Stimulated activated naive B cell treated with anti-CD40 and anti-IgM and Interleukin-4, amounts not matched to agents 10 μg/mL and 1 μg/mL and 100 μg/mL, for 72 hours (primary cell): Measurements from ENCODE around the gene GTPBP1.

ENCODE experiments used
- ATAC-seq, 2 donors: fragments of 150-1000 bp; cut with Tn5 transposase; replicated peaks; 2 replicates each; pipeline ENCODE4 v1.10.0; 2021; ENCODE audit warnings: moderate library complexity in 1 of 2
- DNase-seq: peaks from one replicate; pipeline ENCODE4 v3.0.0; 2021
- H3K27ac Mint-ChIP-seq: one replicate; pipeline ENCODE4 v1.8.0; 2022; ENCODE audit warnings: mild to moderate bottlenecking, mixed read lengths
- H3K27me3 Mint-ChIP-seq, 2 donors: one replicate each; pipeline ENCODE4 v1.8.0; 2022; ENCODE audit warnings: mixed read lengths in 2 of 2
- H3K36me3 Mint-ChIP-seq, 2 donors: one replicate each; pipeline ENCODE4 v1.8.0; 2022; ENCODE audit warnings: mixed read lengths in 2 of 2, mild to moderate bottlenecking in 1 of 2
- H3K4me1 Mint-ChIP-seq, 2 donors: one replicate each; pipeline ENCODE4 v1.8.0; 2022; ENCODE audit warnings: mixed read lengths in 2 of 2, mild to moderate bottlenecking in 1 of 2
- H3K4me3 Mint-ChIP-seq, 2 donors: one replicate each; pipeline ENCODE4 v1.8.0; 2022; ENCODE audit warnings: mild to moderate bottlenecking in 2 of 2, mixed read lengths in 2 of 2, moderate library complexity in 1 of 2
- H3K9me3 Mint-ChIP-seq, 2 donors: one replicate each; pipeline ENCODE4 v1.8.0; 2022; ENCODE audit warnings: mixed read lengths in 2 of 2, mild to moderate bottlenecking in 1 of 2

GTPBP1 gene

GRCh38 chr22:38748487-38749136, 42.9 kb downstream of the GTPBP1 start:
- H3K4me1 Mint-ChIP-seq = peaks cover 25 to 43% of the 10 kb centered on the region in 2 donors
- ATAC-seq (no peak), DNase-seq (no peak)
- peaks cover 0 to 3% of the 10 kb centered on the region in 2 donors for H3K9me3 Mint-ChIP-seq
- peak overlapping the region; percentile 5 for H3K27ac Mint-ChIP-seq
- H3K27me3 Mint-ChIP-seq = no peaks in the 10 kb centered on the region
- no peak overlapping the region for H3K4me3 Mint-ChIP-seq
- peaks cover 37 to 54% of the 10 kb centered on the region in 2 donors for H3K36me3 Mint-ChIP-seq

- Mint-ChIP-seq H3K4me1 (peaks cover 30 to 57% of the 10 kb centered on the region in 2 donors), H3K27ac (peak overlapping the region; percentile 99), H3K4me3 (peak overlapping the region; percentile 21 to 28), H3K9me3 (peaks cover 0 to 3% of the 10 kb centered on the region in 2 donors), H3K27me3 (no peaks in the 10 kb centered on the region), H3K36me3 (peaks cover 37 to 50% of the 10 kb centered on the region in 2 donors)
- ATAC-seq (no peak), DNase-seq (no peak)
Measured at GRCh38 chr22:38750104-38750503, 44.4 kb downstream of the GTPBP1 start.

DNA sequence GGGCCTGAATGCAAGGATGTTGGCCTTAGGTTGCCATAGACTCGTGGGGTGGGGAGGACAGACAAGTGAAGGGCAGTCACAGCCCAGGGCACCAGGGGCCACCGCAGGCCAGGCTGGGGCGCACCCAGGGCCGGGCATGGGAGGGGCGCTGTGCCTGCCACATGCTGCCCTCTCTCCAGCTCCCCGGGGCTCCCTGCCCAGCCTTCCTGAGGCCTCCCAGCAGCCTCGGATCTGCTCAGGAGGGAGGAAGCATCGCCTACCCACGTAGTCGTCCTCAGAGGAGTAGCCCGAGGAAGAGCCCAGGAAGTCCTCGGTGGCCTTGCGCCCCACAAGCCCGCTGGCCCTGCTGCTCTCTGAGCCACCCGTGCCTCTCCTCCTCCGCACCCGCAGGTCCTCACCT, 44.9 kb downstream of the GTPBP1 start:
- ATAC-seq (no peak), DNase-seq (no peak)
- peaks cover 31 to 59% of the 10 kb centered on the region in 2 donors for H3K4me1 Mint-ChIP-seq
- H3K9me3 Mint-ChIP-seq = peaks cover 0 to 3% of the 10 kb centered on the region in 2 donors
- H3K27ac Mint-ChIP-seq = peak overlapping the region; percentile 99
- no peaks in the 10 kb centered on the region for H3K27me3 Mint-ChIP-seq
- peak overlapping the region; percentile 81 to 82 for H3K4me3 Mint-ChIP-seq
- peaks cover 37 to 49% of the 10 kb centered on the region in 2 donors for H3K36me3 Mint-ChIP-seq

- ATAC-seq = no peak
- peak overlapping the region; percentile 81 to 82 for H3K4me3 Mint-ChIP-seq
- H3K27me3 Mint-ChIP-seq = no peaks in the 10 kb centered on the region
- H3K9me3 Mint-ChIP-seq = peaks cover 0 to 3% of the 10 kb centered on the region in 2 donors
- peak overlapping the region; percentile 99 for H3K27ac Mint-ChIP-seq
- peaks cover 31 to 59% of the 10 kb centered on the region in 2 donors for H3K4me1 Mint-ChIP-seq
- H3K36me3 Mint-ChIP-seq = peaks cover 37 to 49% of the 10 kb centered on the region in 2 donors
- no peak for DNase-seq
Measured at GRCh38 chr22:38751066-38751421, 45.3 kb downstream of the GTPBP1 start.

DNA sequence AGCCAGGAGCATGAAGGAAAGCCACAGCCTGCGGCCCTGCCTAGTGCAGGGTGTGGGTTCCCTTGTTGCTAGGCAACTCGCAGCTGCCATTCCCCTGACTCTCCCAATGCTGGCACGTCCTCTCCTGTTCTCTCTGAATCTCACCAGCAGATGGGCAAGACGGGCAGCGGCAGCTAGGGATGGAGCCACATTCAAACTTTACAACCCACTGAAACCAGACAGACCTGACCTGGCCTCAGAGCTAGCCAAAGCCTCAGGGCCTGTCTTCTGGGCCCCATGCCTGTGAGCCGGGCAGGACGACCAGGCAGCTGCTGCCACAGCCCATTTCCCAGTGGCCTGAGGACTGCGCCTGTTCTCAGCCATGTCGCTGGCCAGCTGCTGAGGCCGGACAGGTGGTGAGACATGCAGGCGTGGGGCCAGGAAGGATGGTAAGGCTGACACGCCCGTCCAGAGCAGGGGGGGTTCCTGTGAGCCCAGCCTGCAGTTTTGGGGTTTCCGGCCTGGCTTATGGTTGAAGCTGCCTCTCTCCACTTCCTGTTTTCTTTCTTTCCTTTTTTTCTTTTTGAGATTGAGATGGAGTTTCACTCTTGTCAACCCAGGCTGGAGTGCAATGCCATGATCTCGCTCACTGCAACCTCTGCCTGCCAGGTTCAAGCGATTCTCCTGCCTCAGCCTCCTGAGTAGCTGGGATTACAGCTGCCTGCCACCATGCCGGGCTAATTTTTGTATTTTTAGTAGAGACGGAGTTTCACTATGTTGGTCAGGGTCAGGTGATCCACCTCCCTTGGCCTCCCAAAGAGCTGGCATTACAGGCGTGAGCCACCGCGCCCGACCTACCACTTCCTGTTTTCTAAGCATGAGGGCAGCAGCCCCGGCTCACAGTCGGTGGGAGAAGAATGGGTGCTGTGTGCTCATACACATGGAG, 45.9 kb downstream of the GTPBP1 start:
- Mint-ChIP-seq H3K4me1 (peaks cover 33 to 63% of the 10 kb centered on the region in 2 donors), H3K9me3 (peaks cover 0 to 3% of the 10 kb centered on the region in 2 donors), H3K36me3 (peaks cover 37 to 49% of the 10 kb centered on the region in 2 donors), H3K27ac (peak overlapping the region; percentile 99), H3K27me3 (no peaks in the 10 kb centered on the region), H3K4me3 (peak overlapping the region; percentile 81 to 82)
- ATAC-seq (peak; percentile 55 to 65), DNase-seq (peak; percentile 68)

GRCh38 chr22:38753948-38754750, 48.4 kb downstream of the GTPBP1 start:
- Mint-ChIP-seq H3K36me3 (peaks cover 35 to 39% of the 10 kb centered on the region in 2 donors), H3K27ac (peak overlapping the region; percentile 86), H3K9me3 (peaks cover 0 to 3% of the 10 kb centered on the region in 2 donors), H3K4me3 (peak overlapping the region; percentile 85 to 88), H3K4me1 (peaks cover 52 to 87% of the 10 kb centered on the region in 2 donors), H3K27me3 (no peaks in the 10 kb centered on the region)
- ATAC-seq (no peak), DNase-seq (no peak)

DNA sequence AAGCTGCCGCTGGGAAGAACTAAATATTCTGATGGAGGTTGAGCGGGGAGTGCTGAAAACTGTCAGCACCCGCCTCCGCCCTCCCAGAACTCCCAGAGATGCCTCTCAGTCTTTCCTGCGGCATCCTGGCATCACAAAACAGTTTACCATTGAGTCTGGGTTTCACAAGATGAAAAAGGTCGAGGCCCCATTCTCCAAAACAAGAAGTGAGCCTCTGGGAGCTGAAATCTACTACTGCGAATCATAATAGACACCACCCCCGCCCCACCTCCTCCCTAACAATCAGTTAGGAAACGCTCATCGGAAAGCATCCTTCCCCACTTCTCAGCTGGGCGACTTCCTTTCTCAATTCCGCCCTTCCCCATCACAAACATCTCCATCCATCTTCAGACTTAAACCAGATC, 49.0 kb downstream of the GTPBP1 start:
- Mint-ChIP-seq H3K27ac (peak overlapping the region; percentile 86), H3K27me3 (no peaks in the 10 kb centered on the region), H3K9me3 (peaks cover 0 to 3% of the 10 kb centered on the region in 2 donors), H3K4me1 (peaks cover 54 to 86% of the 10 kb centered on the region in 2 donors), H3K4me3 (peak overlapping the region; percentile 85 to 88), H3K36me3 (peaks cover 29 to 33% of the 10 kb centered on the region in 2 donors)
- DNase-seq (no peak), ATAC-seq (peak; percentile 8 to 9)

DNA sequence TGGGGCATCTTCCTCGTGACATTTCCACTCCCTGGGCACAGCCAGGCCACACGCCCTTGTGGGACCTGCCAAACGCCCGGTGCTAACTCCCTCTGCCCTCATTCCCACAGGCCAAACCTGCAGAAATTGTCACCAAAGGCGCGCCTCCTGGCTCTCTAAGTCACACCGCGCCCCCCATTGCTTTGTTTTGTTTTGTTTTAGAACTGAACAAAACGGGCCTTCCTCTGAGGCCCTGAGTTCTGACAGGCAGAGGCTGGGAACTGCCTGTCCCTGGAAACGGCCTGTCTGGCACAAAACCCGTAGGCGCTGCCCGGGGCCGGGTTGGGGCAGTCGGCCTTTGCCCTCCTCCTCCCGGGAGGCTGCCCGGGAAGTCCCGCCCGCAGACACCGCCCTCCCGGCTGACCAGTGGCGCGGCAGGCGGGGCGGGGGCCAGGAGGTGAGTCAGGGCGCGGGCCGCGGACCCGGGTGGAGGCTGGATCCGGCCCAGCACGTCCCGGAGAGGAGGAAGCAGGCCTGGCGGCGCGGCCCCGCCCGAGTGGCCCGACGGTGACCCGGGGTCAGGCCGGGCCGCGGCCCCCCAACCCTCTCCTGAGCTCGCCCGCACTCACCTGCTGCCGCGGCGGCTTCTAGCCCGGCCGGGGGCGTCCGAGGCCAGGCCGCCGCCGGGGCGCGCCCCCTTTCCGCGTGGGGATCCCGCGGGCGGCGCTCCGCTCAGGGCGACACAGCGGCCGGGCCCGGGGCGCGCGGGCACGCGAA, 49.6 kb downstream of the GTPBP1 start:
- DNase-seq (peak; percentile 61), ATAC-seq (peak; percentile 27 to 40)
- peaks cover 53 to 81% of the 10 kb centered on the region in 2 donors for H3K4me1 Mint-ChIP-seq
- H3K27ac Mint-ChIP-seq = peak overlapping the region; percentile 86
- H3K27me3 Mint-ChIP-seq = no peaks in the 10 kb centered on the region
- H3K36me3 Mint-ChIP-seq = peaks cover 23 to 27% of the 10 kb centered on the region in 2 donors
- peak overlapping the region; percentile 88 to 89 for H3K4me3 Mint-ChIP-seq
- peaks cover 0 to 3% of the 10 kb centered on the region in 2 donors for H3K9me3 Mint-ChIP-seq

DNA sequence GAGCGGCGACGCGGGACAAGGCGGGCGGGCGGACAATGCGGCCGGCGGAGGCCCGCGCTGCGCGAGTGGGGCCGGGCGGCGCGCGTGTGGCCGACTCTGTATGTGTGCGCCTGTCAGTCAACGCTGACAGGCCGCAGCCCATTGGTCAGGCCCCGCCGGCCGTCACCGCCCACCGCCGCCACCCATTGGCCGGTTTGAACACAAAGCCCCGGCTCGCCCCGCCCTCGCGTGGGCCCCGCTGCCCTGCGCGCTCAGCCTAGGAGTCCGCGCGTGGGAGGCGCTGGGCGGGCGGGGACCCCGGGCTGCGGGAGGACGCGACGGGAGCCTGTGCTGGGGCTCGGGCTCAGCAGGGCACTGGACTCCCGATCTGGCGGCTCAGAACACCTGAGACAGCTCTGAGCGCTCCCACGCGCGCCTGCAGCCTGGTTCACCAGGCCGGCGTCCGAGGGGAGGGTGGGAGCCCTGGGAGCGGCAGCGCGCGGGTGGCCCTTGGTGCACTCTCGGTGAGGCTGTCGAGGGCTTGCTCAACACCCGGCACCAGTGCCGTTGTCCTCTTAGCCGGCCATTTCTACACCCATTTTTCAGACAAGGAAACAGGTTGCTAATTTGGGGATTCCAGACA, 50.3 kb downstream of the GTPBP1 start, which contains the start of gene SUN2:
TSS of gene SUN2 (minus strand) at position 88 of the 622 bp plus-strand sequence. CDS start 3,370 bp downstream, outside the sequence.
- H3K36me3 Mint-ChIP-seq = peaks cover 18 to 25% of the 10 kb centered on the region in 2 donors
- peak within 1 kb of the TSS; percentile 93 for H3K27ac Mint-ChIP-seq
- ATAC-seq (peak; percentile 76 to 80), DNase-seq (peak; percentile 88)
- H3K27me3 Mint-ChIP-seq = no peaks in the 10 kb centered on the region
- H3K4me1 Mint-ChIP-seq = peaks cover 55 to 74% of the 10 kb centered on the region in 2 donors
- peaks cover 0 to 3% of the 10 kb centered on the region in 2 donors for H3K9me3 Mint-ChIP-seq
- peak within 1 kb of the TSS; percentile 88 to 89 for H3K4me3 Mint-ChIP-seq

GRCh38 chr22:38756711-38757463, 51.1 kb downstream of the GTPBP1 start:
- no peak for DNase-seq
- Mint-ChIP-seq H3K9me3 (peaks cover 0 to 3% of the 10 kb centered on the region in 2 donors), H3K4me3 (peak overlapping the region; percentile 88 to 89), H3K4me1 (peaks cover 47 to 65% of the 10 kb centered on the region in 2 donors), H3K27ac (peak overlapping the region; percentile 93), H3K27me3 (no peaks in the 10 kb centered on the region), H3K36me3 (peaks cover 10 to 16% of the 10 kb centered on the region in 2 donors)
- ATAC-seq = no peak

GRCh38 chr22:38757464-38757757, 51.7 kb downstream of the GTPBP1 start:
- ATAC-seq (no peak), DNase-seq (no peak)
- Mint-ChIP-seq H3K27ac (no peak overlapping the region), H3K27me3 (no peaks in the 10 kb centered on the region), H3K9me3 (peaks cover 0 to 1% of the 10 kb centered on the region in 2 donors), H3K4me3 (no peak overlapping the region), H3K4me1 (peaks cover 41 to 60% of the 10 kb centered on the region in 2 donors), H3K36me3 (peaks cover 4 to 11% of the 10 kb centered on the region in 2 donors)

- Mint-ChIP-seq H3K27ac (peak overlapping the region; percentile 33), H3K36me3 (peaks cover 0 to 4% of the 10 kb centered on the region in 2 donors), H3K4me3 (peak overlapping the region in 1 of 2 donors; percentile 22), H3K4me1 (peaks cover 37 to 50% of the 10 kb centered on the region in 2 donors), H3K27me3 (no peaks in the 10 kb centered on the region), H3K9me3 (no peaks in the 10 kb centered on the region)
- DNase-seq = peak; percentile 54
- ATAC-seq = peak; percentile 15 to 26
Measured at GRCh38 chr22:38758276-38758945, 52.7 kb downstream of the GTPBP1 start.
